A673 (cell line): Measurements from ENCODE around the gene GPRC5C.

Experiments used
- CTCF ChIP-seq: fragments of 300-800, 200-600 bp; sonication (generic); conservative IDR thresholded peaks from 2 replicates; pipeline ENCODE4 v1.5.1; 2017; ENCODE audit warnings: low read depth, mild to moderate bottlenecking, antibody characterized with exemption, low read length, moderate library complexity, mixed read lengths
- EZH2 ChIP-seq: fragments of 200-600 bp; sonication (generic); IDR thresholded peaks from 2 replicates; pipeline ENCODE4 v1.6.1; 2017; ENCODE audit warnings: borderline replicate concordance, low read depth, mild to moderate bottlenecking, mixed read lengths, antibody characterized with exemption, low read length; ENCODE audit not compliant: poor library complexity, severe bottlenecking

GRCh38 chr17:74389084-74389753 lies 42.7 kb upstream of the GPRC5C start:
- TF ChIP-seq CTCF = no peak
- no peak for TF ChIP-seq EZH2
